Measurements from ENCODE around the gene CPLX4. TPM values are rescaled to one million over a fixed set of nuclear protein-coding genes. Genes with fewer than 3 reads are reported as not detected.

CPLX4 gene
- total RNA-seq, 2 donors from 2014 or later, result not detected

GRCh38 chr18:59325965-59326364 is 7.5 kb upstream of the CPLX4 start:
- TF ChIP-seq, protein P1, sequence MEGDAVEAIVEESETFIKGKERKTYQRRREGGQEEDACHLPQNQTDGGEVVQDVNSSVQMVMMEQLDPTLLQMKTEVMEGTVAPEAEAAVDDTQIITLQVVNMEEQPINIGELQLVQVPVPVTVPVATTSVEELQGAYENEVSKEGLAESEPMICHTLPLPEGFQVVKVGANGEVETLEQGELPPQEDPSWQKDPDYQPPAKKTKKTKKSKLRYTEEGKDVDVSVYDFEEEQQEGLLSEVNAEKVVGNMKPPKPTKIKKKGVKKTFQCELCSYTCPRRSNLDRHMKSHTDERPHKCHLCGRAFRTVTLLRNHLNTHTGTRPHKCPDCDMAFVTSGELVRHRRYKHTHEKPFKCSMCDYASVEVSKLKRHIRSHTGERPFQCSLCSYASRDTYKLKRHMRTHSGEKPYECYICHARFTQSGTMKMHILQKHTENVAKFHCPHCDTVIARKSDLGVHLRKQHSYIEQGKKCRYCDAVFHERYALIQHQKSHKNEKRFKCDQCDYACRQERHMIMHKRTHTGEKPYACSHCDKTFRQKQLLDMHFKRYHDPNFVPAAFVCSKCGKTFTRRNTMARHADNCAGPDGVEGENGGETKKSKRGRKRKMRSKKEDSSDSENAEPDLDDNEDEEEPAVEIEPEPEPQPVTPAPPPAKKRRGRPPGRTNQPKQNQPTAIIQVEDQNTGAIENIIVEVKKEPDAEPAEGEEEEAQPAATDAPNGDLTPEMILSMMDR (IDR thresholded peaks at IDR 0.05), result no peak
- H3K9ac ChIP-seq (ENCODE audit: low read depth in 2 of 2, low read length in 2 of 2), result no peak overlapping the region
- no peak overlapping the region for H3K4me3 ChIP-seq
- intact Hi-C loops (cut with DNase I), result no loop called here
- no peaks in the 10 kb centered on the region for H3K9me3 ChIP-seq
- no peak for DNase-seq
- no peaks in the 10 kb centered on the region for H3K4me1 ChIP-seq
- H3K27ac ChIP-seq, result no peak overlapping the region
- H3K27me3 ChIP-seq, result no peaks in the 10 kb centered on the region
- H3K36me3 ChIP-seq, result no peaks in the 10 kb centered on the region

DNA sequence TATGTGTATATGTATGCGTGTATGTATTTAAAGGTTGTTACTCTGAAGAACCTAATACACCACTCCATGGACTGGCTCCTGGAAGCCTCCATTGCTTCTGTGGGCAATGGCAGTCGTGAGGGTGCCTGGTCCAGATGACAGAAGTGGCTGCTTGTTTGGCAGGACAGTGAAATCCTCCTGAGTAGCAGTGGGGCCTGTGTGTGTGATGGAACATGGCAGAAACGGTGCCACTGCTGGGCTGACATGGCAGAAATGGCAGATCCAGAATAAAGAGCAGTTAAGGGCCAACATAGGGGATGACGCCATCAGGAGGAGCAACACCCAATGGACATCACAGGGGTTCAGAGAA is 6.1 kb upstream of the CPLX4 start:
- intact Hi-C loops (cut with DNase I), result no loop called here
- Histone ChIP-seq H3K9ac (ENCODE audit: low read depth in 2 of 2, low read length in 2 of 2) (no peak overlapping the region), H3K27ac (no peak overlapping the region), H3K4me3 (no peak overlapping the region), H3K4me1 (no peaks in the 10 kb centered on the region), H3K36me3 (no peaks in the 10 kb centered on the region), H3K9me3 (no peaks in the 10 kb centered on the region), H3K27me3 (no peaks in the 10 kb centered on the region)
- no peak for DNase-seq
- TF ChIP-seq, protein P1 (IDR thresholded peaks at IDR 0.05), result no peak

GRCh38 chr18:59323931-59324622 is 5.6 kb upstream of the CPLX4 start:
- H3K27ac ChIP-seq, result no peak overlapping the region
- no peak overlapping the region for H3K9ac ChIP-seq (ENCODE audit: low read depth in 2 of 2, low read length in 2 of 2)
- TF ChIP-seq, protein P1 (IDR thresholded peaks at IDR 0.05), result no peak
- no peaks in the 10 kb centered on the region for H3K27me3 ChIP-seq
- H3K4me1 ChIP-seq, result no peaks in the 10 kb centered on the region
- no peak for DNase-seq
- H3K36me3 ChIP-seq, result no peaks in the 10 kb centered on the region
- H3K4me3 ChIP-seq, result no peak overlapping the region
- no peaks in the 10 kb centered on the region for H3K9me3 ChIP-seq
- intact Hi-C loops (cut with DNase I), result no loop called here

- Histone ChIP-seq H3K4me1 (no peaks in the 10 kb centered on the region), H3K27ac (no peak overlapping the region), H3K27me3 (peaks cover 8% of the 10 kb centered on the region), H3K4me3 (no peak overlapping the region), H3K9ac (ENCODE audit: low read depth in 2 of 2, low read length in 2 of 2) (no peak overlapping the region), H3K36me3 (no peaks in the 10 kb centered on the region), H3K9me3 (no peaks in the 10 kb centered on the region)
- DNase-seq, result no peak
- TF ChIP-seq, protein P1 (IDR thresholded peaks at IDR 0.05), result no peak
- intact Hi-C loops (cut with DNase I), result loop anchor here (5.0 kb wide), 1 partner anchor 91 kb away; no protein-coding TSS in a partner anchor
Measured at GRCh38 chr18:59311631-59312030, 6.8 kb downstream of the CPLX4 start.

- Histone ChIP-seq H3K4me3 (peak overlapping the region; percentile 20), H3K9me3 (no peaks in the 10 kb centered on the region), H3K27me3 (peaks cover 8% of the 10 kb centered on the region), H3K4me1 (no peaks in the 10 kb centered on the region), H3K9ac (ENCODE audit: low read depth in 2 of 2, low read length in 2 of 2) (no peak overlapping the region), H3K27ac (no peak overlapping the region), H3K36me3 (no peaks in the 10 kb centered on the region)
- TF ChIP-seq, protein P1 (IDR thresholded peaks at IDR 0.05), result no peak
- intact Hi-C loops (cut with DNase I), result no loop called here
- DNase-seq, result no peak
Measured at GRCh38 chr18:59308938-59309260, 9.6 kb downstream of the CPLX4 start.
